DMS 273 (cell line): ENCODE data around the gene RAB37.

Experiments
- DNase-seq: peaks from one replicate; lab custom pipeline; 2025; ENCODE audit not compliant: unreplicated experiment; lab: John Stamatoyannopoulos, UW

RAB37 gene

DNA sequence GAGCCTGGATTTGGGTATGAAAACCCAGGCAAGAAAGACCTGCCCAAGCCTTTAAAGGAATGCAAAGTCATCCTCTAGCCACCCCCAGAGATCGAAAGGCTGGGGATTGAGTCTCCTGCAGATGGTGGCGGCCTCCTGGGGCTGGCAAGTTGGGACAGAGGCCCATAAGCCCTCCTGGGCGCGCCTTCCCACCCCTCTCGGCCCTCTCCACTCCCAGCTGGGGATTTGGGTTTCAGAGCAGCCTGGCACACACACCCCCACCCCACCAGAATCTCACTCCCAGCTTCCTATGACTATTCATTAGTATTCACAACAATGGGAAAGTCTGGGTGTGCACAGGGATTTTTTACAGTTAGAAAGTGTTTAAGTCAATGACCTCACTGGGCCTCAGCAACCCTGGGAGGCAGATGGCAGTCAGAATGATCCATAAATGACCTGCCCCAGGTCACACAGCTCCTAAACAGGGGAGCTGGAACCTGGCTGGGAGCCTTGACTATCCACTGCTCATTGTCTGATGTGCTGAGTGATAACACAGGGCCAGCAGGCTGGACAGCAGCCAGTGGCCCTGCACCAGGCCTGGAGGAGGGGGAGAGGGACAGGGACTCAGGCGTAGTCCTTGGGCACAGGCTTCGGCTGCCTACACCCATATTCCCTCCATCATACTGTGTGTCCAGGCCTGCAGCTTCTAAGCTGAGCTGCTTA is 23.5 kb downstream of the RAB37 start:
- DNase-seq: peak; percentile 96

DNA sequence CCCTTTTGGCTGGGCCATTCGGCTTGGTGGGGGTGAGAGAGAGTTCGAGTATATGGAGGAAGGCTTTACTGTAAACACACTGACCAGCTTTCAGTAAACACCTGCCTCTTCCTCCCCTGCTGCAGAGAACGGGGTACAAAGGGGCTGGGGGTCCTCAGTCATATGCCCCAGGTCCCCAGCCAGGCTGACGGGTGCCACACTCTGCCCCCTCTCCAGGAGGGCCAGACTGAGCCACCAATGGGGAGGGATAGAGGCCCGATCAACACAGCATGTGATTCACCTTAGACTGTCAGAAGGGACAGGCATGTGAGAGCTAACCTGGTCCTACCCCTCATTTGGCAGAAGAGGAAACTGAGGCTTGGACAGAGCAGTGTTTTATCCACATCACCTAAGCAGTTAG is 24.4 kb downstream of the RAB37 start:
- DNase-seq: no peak

DNA sequence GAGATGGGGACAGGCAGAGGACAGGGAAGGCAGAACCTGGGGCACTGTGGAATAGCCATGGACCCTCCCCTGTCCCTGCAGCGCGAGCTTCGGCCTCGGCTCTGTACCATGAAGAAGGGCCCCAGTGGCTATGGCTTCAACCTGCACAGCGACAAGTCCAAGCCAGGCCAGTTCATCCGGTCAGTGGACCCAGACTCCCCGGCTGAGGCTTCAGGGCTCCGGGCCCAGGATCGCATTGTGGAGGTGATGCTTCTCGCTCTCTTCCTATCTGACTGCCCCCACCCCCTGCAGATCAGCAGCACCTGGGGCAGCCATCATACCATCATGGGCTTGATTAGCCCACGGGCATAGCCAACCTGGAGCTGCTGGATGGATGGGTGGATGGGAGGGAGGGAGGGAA is 24.9 kb downstream of the RAB37 start:
- DNase-seq: no peak

DNA sequence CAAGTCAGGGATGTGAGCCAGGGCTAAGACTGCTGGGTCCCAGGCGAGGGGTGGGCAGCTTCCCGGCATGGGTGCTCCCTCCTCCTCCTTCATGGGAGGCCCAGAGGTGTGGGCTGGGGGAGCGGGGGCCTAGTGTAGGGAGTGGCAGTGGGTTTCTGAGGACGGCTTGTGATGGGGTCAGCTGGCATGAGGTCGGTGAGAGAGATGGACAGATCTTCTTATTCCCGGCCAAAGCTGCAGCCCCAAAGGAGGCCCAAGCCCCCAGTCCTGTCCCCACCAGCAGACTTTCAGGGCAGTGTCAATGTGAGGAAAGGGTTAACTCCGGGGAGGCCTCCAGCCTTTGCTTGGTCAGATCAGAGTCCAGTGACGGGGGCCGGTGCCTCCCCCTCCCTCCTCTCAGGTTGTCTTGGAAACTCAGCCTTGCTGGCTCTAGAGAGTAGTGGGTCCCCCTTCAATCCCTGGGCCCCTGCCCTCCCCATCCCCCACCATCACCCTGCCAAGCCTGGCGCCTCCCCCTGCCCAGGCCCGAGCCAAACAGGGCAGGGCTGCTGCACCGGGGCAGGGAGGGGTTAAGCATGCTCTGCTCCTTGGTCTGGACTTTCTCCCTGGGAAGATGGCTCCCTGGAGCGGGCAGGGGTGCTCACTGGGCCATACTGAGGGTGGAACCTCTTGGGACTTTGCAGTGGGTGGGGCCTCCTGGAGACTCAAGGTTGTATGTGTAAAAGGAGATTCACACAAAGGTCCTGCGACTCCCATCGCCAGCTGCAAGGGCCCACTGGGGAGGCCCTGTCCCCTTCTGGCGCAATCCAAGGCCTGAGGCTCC is 26.7 kb downstream of the RAB37 start:
- DNase-seq: no peak

DNA sequence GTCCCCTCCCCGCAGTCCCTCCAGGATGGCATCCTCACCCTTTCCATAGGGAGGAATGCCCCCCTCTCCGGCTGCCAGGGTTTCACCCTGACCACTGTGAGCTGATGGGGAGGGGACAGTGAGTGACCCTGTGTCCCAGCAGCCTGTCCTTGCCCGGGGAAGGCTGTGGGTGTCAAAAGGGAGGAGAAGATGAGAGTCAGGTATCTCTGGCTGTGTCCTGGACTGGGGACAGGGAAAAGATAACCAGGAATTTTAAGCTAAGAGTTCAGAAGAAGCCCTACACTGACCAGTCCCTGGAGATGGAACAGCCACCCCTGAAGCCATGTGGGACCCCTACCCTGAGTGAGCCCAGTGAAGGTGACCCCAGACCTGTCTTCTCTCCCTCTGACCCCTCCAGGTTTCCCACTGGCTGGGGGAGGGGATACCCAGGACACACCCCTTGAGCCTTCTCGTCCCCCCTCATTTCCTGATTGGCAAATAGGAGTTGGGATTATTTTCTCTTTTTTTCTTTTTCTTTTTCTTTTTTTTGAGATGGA is 27.8 kb downstream of the RAB37 start:
- DNase-seq: no peak

DNA sequence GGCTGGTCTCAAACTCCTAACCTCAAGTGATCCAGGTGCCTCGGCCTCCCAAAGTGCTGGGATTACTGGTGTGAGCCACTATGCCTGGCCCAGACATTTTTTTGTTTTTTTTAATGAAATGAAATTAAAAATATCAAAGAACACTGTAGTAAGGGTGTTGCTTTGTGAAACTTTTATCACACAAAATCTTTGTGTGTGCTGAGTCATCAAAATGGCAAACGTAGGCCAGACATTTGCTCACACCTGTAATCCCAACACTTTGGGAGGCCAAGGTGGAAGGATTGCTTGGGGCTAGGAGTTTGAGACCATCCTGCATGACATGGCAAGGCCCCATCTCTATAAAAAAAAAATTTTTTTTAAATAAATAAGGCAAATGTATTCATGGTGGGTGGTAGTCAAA is 29.4 kb downstream of the RAB37 start:
- DNase-seq: no peak

DNA sequence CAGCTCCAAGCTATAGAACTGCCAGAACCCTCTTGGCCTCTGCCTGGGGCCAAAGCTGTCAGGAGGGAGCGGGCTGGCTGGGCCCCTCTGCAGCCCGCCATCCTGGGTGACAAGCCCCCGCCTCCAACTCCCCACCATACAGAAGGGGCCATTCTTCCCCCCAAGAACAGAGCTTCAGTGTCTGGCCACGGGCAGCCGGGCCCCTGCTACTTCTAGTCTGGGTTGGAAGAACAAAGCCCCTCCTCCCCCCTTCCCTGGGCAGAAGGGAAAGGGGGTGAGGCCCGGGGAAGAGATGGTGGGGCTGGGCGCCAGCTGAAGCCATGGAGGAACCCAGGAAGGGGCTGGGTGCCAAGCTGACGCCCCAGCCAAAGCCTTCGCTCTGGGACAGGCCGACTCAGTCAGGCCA is 30.1 kb downstream of the RAB37 start:
- DNase-seq: no peak

DNA sequence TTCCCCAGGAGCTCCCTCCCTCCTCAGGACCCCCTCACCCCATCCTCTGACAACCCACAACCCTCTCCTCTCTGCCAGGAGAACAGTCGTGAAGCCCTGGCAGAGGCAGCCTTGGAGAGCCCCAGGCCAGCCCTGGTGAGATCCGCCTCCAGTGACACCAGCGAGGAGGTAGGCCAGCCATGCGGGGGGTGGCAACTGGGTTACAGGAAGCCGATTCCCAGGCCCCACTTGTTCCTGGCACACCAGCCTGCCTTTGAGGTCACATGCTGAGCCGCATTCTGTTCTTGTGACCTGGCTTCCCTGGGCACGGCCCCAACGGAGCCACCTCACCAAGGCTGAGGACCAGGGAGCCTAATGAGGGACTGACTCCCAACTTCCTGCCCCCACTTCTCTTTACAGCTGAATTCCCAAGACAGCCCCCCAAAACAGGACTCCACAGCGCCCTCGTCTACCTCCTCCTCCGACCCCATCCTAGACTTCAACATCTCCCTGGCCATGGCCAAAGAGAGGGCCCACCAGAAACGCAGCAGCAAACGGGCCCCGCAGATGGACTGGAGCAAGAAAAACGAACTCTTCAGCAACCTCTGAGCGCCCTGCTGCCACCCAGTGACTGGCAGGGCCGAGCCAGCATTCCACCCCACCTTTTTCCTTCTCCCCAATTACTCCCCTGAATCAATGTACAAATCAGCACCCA is 31.2 kb downstream of the RAB37 start:
- DNase-seq: peak; percentile 48

DNA sequence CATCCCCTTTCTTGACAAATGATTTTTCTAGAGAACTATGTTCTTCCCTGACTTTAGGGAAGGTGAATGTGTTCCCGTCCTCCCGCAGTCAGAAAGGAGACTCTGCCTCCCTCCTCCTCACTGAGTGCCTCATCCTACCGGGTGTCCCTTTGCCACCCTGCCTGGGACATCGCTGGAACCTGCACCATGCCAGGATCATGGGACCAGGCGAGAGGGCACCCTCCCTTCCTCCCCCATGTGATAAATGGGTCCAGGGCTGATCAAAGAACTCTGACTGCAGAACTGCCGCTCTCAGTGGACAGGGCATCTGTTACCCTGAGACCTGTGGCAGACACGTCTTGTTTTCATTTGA is 31.7 kb downstream of the RAB37 start:
- DNase-seq: no peak

DNA sequence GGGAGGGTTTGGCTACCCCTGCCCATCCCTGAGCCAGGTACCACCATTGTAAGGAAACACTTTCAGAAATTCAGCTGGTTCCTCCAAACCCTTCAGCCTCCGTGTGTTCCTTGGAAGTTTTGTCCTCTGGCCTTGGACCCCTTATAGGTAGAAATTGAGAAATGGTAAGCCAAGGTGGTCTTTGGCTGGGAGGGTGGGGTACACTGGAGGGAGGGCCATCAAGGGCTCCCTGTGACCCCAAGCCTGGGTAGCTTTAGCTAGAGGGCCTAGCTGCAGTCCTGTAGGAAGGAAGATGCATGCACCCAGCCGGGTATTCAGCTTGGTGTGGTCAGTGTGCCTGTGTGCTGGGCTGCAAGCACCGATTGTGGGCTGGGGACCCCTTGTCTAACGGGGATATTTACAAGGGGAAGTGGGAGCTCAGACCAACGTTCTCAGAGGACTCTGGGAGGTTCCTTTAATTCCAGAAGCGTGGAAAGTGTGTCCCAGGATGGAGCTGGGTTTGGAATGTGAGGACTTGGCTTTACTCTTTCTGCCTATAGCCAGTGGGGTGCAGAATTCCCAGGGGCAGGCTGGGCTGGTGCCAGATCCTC is 32.3 kb downstream of the RAB37 start:
- no peak for DNase-seq

DNA sequence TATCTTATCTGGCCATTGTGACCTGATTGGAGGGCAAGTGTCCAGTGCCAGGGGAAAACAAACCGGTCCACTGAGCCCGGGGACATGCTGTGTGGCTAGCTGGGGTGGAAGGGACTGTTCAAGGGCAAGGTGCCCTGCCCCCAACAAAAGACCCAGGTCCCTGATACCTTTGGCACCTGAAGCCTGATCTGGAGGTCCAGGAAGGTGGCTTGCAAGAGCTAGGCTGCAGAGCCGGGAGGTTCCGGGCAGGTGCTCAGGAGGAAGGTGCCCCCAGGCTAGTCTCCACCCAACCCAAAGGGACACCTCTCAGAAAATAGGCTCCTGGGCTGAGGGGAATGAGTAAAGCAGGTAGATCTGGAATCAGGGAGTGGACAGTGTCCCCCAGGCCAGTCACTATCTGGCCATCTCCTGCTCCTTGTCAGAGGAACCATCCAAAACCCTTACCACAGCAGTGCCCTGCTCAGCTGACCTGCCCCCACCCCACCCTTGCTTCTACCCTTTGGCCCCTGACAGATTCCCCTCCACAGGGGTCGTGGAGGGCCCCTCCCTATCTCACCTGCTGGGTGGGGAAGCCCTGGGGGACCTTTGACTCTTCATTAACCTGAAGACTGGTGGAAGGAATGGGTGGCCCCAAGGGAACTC is 32.9 kb downstream of the RAB37 start:
- DNase-seq: no peak

DNA sequence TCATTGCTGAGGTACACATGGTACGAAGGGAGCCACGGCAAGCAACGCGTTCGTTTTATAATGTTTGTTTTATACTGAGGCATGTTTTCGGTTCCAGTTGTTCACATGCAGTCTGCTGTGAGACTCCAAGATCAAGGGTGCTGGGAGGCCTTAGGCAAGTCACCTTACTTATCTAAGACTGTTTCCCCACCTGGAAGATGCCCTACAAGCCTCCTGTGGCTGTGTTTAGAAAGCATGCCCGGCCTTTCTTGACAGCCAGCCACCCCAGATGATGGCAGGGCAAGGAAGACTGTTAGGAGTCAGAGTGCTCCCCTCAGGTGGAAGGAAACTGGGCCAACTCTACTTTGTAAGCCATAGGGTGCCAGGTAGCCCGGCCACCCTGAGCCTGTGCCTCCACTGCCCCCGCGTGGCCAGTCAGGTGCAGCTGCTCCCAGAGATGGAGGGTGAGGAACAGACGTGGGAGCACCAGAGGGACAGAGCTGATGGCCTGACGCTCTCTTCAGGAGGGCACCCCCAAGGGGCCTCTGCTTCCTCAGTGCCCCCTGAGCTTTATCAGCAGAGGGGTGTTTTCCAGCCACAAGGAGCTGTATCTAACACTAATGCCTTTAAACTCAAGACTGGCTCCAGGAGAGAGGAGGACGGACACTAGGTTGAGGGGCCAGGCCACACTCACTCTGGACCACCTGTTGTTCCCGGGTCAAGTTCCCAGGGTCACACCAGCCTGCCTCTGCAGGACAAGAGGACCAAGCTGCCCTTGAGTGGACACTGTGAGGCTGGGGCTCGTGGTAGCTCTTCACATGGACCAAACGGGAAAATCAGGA is 33.7 kb downstream of the RAB37 start:
- DNase-seq: peak; percentile 85

DNA sequence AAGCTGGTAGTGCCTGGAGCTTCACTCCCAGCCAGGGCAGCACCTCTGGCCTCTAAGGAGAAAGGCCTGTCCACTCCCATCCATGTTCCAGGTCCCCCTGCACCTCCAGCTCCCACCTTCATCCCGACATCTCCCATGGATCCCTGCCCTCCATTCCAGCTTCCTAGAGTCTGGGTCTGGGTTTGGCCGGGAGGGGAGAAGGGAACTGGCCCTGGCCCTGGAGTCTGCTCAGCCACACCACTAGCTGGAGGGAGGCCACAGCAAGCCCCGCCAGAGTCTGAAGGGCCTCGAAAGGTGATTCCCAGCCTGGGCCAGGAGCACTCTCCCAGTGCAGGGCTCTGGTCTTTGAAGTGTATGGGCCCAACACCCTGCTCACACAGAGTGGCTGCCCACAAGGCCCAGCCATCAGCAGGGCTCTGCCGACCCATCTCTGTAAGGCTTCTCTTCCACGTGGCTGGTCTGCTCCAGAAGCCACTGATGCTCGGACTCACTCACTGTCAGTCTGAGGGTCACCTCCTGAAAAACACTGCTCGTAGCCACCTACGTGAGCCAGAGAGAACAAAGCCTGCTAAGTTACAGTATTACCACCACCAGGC is 34.4 kb downstream of the RAB37 start:
- DNase-seq: no peak

DNA sequence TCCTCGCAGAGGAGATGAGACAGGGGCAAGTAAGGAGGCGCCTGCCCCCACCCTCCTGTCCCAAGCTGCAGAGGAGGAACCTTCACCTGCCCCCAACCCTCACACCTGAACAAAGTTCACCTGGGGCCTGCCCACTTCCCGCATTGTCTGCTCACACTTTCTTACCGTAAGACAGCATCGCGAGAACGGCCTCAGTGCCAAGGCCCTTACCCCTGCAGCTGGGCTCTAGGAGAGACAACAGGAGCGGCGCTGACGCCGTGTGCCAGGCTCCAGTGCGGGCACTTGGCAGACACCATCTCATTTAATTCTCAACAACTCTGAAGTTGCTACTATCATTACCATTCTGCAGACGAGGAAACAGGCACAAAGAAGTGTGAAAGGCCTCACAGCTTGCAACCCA is 35.0 kb downstream of the RAB37 start:
- DNase-seq: no peak

DNA sequence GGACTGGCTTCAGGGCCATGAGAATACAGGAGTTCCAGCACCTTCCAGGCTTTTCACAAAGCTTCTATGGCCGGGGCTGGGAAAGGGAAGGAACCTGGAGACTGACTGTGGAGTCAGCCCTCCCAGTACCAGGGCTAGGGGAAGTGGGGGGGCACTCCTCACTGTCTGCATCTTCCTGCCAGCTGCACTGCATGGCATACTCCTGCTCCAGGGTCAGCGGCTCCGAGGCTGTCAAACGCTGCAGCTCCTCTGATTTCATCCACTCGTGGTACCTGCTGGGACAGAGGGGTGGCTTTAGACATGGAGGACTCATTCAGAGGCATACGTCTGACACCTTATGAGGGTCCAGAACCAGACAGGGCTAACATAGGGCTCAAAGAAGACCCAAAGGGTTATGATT is 36.4 kb downstream of the RAB37 start:
- DNase-seq: no peak

DNA sequence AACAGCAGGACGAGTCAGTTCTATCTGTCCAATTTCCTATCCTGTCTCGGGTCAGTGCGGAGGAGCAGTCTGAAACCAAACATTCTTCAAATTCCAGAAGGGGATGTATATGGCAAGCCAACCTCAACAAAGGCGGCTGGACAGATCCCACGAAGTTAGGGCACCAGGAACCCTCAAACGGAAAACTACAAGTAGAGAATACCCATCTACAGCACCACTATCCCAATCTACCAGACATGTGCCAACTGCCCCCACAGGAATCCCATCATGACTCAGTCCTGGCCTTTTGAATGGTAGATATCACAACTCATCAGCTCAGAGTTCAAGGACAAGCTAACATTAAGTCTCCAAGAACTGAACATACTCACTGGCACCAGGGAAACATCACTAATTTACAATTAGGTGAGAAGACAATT is 36.8 kb downstream of the RAB37 start:
- no peak for DNase-seq

DNA sequence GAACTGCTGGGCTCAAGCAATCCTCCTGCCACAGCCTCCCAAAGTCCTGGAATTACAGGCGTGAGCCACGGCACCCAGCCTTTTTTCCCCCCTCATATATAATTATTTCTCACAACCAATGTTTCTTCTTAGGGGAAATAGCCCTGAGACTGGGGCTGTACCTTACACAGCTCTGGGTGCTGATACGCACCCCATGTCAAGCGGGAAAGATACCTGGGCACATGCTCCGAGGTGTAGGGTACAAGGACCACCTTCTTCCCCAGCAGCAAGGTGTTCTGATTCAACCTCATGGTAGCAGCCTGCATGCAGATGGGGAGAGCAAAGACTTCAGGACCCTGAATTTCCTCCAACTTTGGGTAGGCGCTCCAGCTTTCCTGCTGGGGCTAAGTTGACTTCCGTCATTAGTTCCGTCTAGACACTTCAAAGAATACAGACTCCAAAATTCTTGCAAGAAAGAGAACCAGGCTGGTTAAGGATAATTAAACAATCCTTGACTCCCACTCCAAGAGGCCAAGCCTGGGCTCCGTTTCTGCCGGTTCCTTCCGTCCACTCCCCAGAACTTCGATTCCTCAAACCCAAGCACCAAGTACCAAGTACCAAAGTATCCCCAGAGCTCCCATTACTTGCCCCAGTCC is 38.5 kb downstream of the RAB37 start:
- DNase-seq: no peak

DNA sequence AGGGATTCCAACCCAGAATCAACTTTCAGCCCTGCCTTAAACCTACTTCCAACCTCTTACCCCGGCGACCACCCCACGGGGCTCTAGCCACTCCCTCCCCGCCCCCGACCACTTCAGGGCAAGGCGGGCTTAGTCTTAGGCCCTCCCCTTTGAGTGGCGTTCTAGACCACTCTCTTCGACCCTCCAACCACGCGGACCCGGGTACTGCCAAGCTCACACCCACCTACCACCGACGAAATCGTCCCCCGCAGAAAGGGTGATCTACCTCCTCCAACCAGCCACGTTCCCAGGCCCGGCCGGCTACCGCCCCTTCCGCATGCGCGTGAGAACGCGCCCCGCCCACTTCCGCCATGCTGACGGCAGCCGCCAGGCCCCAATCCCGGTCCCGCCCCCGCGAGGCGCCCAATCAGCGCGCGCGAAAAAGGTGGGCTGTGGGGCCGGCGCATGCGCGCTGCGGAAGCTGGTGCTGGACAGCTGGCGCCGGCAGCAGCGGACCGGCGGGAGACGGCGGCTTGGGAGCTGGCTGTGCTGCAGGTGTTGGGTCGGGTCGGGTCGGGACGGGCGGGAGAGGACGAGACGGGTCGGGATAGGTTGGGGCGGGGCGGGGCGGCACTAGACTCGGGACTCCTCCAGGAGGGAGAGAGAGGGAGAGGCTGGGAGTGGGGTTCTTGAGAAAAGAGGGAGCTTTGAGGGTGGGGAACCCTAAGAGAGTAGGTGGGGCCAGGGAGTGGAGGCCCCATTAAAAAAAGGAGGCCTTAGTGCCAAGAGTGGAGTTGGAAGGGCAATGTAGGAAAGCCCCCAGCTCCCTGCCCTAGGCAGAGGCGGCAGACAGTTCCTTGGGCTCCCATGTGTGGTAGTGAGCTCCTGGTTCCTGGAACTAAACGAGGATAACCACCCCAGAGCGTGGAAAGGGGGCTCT is 39.2 kb downstream of the RAB37 start, which contains the start of gene NAT9:
Gene NAT9 (minus strand): TSS at position 302 of the 919 bp plus-strand sequence. CDS start 647 bp downstream, outside the sequence.
- peak; percentile 99 for DNase-seq
